ENCODE results near the gene NOD2. TPM values are rescaled to one million over a fixed set of nuclear protein-coding genes. Genes with fewer than 3 reads are reported as not detected.

Gene NOD2
- total RNA-seq: 0.69 TPM

DNA sequence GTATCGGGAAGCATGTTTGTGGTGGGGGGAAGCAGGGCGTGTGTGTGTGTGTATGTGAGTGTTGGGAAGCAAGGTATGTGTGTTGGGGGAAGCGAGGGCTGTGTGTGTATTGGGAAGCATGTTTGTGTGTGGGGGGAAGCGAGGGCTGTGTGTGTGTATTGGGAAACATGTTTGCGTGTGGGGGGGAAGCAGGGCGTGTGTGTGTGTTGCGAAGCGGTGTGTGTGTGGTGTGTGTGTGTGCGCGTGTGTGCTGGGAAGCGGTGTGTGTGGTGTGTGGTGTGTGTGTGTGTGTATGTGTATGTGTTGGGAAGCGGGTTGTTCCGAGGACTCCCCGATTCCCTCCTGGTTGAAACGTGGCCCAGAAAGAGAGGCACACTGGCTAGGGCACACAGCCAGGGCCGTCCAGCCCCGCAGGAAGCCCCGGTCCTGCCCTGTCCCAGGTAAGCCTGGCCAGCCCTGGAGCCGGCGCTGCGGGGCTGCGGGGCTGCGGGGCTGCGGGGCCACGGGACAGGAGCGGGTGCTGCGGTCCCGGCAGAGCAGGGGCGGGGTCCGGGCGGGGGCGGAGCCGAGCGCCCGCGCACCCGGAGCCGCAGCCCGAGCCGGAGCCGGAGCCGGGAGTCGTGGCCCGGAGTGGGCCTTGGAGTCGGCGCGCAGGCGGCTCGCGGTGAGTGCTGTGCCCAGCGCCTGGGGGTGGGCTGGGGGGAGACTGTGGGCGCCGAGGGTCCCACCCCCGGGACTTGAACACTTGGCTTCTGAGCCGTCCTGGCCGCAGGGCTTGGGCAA lies at the start of gene NOD2:
NOD2 (plus strand) TSS at position 608 of the 783 bp plus-strand sequence. CDS start 5,890 bp downstream, outside the sequence.

GRCh38 chr16:50681021-50681885 lies 12.2 kb upstream of the NOD2 start, which contains the start of gene SNX20:
Gene SNX20, minus strand, starts transcription at chr16:50681312. Its CDS starts 3,786 bp downstream, at chr16:50677526.

GRCh38 chr16:50741781-50742575 lies 48.6 kb downstream of the NOD2 start, which contains the start of gene CYLD:
Gene CYLD, plus strand, starts transcription at chr16:50742086. Its CDS starts 7,613 bp downstream, at chr16:50749699.

Small RNA genes within 50 kb of the gene (small RNA-seq; reads per million reads assigned to genes)
- 0.13 reads per million for gene MIR3181

Other genes with a start within 250 kb of the NOD2 start
- 10.6 TPM for gene NKD1, start 145.2 kb upstream of the NOD2 start, total RNA-seq
- gene SNX20, start 12.3 kb upstream of the NOD2 start, total RNA-seq: 0.46 TPM
- 58.1 TPM for gene CYLD, start 48.5 kb downstream of the NOD2 start, total RNA-seq